DMS114 treated with DMSO at 0.1 percent for 48 hours (cell line): ENCODE results near the gene RAD50.
"Not testable (repeated sequence)": the region's sequence is repeated elsewhere in the genome, so short reads cannot be mapped to it uniquely, and the experiment has no call there.

Source experiments
- DNase-seq: peaks from one replicate; lab custom pipeline; 2025; ENCODE audit not compliant: unreplicated experiment; lab: John Stamatoyannopoulos, UW

Gene RAD50

DNA sequence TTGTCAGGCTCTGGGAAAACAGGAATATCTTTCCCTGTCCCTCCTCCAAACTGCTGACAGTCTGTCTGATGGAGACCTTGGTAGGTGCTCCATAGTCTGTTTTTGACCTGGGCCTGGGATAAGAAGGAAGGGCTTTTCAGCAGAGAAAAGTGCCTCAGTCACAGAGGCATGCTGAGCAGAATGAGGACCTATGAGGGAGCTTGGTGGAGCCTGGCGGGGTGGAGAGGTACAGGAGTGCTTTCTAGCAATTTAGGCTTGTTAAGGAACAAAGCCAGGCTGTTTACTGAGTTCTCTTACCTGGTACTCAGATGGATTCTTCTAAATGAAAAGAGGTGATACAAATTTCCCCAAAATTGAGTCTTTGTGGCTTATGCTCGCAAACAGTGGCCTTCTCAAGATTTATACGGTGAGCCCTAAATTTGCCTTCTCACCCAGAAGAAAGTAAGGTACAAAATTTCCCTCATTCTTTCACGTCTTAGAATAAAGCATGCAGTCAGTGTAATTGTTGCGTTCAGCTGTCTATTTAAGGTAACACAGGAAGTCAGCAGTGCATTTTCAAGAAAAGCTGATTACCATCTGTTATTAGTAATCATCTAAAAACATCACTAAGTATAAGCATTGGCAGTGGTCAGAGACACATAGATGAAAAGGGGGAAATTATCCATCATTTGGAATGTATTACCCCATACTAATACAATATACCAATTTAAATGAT, 72.6 kb downstream of the RAD50 start:
- no peak for DNase-seq

DNA sequence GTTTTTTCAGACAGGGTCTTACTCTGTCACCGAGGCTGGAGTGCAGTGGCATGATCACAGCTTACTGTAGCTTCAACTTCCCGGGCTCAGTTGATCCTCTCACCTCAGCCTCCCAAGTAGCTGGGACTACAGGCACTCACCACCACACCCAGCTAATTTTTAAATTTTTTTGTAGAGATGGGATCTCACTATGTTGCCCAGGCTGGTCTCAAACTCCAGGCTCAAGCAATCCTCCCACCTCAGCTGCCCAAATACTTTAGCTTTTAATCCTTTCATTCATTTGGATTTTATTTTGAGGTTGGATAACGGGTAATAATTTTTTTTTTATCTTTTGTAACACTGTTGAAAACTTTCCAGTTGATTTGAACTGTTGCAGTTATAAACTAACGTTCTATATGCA, 76.8 kb downstream of the RAD50 start:
- not testable (repeated sequence) for DNase-seq

DNA sequence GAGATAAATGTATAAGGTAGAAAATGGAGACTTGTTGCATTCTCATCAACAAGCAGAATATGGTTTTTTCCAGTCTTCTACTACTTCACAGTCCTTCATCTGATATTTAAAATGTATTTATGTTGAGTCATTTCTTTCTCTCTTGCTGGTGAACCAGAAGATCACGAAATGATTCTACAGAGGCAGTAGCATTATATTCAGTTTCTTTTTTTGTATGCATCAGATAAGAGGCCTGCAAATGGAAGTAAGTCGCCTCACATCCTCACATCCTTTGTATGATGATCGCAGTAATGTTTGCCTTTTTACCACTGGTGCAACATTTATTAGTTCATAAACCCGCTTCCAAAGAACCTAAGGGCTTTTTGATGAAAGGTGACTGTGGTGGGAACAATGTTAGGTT, 79.1 kb downstream of the RAD50 start:
- no peak for DNase-seq

DNA sequence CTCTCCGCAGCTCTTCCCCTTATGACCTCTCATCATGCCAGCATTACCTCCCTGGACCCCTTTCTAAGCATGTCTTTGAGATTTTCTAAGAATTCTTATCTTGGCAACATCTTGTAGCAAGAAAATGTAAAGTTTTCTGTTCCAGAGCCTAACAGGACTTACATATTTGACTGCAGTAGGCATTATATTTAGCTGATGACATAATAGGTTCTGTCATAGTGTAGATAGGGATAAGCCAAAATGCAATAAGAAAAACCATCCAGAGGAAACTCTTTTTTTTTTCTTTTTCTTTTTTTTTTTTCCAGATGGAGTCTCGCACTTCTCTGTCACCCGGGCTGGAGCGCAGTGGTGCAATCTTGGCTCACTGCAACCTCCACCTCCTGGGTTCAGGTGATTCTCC, 80.5 kb downstream of the RAD50 start:
- DNase-seq: no peak

DNA sequence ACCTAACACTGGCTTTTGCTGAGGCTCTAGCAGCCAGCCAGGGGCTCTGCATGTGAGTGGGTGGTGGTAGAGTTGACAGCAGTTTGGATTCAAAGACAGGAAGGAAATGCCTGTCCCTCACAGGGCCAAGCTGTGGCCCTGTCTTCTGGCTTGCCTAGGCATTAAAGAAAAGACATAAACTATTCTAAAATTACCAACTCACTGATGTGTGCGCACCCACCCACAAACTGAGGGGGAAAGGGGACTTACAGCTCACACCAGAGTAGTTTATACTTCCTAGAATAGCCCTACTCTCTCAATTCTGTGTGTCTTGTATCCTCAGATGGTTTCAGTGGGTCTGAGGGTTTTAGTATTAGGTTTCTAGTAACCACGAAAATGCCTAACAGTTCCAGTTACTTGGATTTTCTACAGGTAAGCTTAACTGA, 82.9 kb downstream of the RAD50 start:
- no peak for DNase-seq

DNA sequence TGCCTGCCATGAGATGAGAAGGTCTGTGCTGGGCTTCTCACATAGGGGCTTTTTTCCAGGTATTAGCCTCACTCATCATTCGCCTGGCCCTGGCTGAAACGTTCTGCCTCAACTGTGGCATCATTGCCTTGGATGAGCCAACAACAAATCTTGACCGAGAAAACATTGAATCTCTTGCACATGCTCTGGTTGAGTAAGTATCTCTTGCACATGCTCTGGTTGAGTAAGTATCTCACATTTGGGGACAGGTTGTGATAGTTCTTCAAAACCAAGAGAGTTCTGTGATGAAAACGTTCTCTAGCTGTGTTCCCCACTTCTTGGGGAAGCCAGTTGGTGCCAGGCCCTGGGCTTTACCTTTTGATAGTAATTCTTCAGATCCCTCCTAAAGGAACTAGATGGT, 83.8 kb downstream of the RAD50 start:
- DNase-seq: no peak

DNA sequence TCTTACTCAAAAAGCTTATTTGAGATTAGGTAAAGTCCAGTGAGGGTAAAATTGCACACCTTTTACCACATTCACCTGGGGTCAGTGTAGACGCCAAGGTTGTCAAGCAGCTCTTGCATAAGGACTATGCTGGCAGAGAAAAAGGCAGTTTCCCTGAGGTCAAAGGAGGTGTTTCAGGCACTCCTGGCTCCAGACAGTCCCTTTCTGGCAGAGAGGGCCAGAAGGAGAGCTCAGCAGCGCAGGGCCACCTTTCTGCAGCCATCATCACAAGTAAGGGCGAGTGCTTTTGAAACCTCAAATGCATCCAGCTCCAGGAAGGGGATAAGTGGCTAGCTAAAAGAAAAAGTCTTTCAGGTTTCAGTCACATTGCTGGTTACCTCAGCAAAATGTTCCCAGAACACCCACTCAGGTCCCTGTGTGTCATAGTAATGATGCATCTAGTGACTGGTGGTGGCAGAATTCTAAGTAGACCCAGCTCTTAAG, 84.5 kb downstream of the RAD50 start:
- DNase-seq: no peak

DNA sequence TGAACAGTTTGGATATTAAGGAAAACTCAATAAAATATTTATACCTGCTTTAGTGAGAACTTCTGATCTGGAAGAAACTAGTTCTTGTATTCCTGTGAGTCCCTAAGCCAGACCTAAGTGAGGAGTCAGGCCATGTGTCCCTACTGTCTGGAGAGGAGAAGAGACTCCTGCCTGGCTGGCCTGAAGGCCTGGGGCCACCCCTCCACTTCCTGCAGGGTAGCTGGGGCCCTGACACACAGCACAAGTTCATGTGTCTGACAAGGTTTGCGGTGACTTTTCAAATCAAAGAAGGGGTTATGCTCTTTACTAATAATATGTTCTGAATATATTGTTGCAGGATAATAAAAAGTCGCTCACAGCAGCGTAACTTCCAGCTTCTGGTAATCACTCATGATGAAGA, 85.1 kb downstream of the RAD50 start:
- no peak for DNase-seq

DNA sequence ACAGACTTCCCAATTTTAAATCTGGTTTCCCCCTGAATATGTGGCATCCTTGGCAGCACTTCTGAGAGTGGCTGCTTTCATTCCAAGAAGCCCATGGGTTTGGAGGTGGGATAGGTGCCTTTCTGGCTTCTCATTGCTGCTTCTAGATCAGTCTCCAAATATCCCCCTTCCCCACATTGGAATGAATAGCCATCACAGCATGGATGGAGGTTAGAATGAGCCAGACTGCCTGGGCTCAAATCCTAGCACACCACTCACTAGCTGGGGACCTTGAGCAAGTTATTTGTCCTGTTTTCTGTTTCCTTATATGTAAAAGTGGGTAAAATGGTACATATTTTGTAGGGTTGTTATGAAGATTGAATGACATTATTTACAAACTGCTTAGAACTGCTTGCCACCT, 87.4 kb downstream of the RAD50 start:
- no peak for DNase-seq

DNA sequence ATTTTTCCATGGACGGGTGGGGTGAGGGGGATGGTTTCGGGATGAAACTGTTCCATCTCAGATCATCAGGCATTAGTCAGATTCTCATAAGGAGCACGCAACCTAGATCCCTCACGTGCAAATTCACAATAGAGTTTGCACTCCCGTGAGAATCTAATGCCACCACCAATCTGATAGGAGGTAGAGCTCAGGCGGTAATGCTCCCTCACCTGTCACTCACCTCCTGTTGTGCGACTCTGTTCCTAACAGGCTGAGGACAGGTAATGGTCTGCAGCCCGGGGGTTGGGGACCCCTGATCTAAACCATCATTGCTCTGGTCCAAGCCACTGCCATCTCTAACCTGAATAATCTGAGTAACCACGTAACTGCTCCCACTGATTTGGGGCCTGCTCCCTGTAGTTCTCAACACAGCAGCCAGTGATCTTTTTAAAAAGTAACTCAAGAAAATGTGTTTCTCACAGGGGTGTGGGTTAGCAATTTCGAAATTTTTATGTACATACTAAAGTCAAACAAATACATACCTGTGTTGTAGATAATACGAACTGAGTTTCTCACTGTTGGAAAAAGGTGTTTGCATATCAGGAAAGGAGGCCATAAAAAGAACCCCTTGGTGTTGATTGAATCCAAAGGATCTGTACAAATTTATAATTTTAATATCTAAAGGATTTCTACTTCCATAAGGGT, 89.9 kb downstream of the RAD50 start:
- DNase-seq: no peak

DNA sequence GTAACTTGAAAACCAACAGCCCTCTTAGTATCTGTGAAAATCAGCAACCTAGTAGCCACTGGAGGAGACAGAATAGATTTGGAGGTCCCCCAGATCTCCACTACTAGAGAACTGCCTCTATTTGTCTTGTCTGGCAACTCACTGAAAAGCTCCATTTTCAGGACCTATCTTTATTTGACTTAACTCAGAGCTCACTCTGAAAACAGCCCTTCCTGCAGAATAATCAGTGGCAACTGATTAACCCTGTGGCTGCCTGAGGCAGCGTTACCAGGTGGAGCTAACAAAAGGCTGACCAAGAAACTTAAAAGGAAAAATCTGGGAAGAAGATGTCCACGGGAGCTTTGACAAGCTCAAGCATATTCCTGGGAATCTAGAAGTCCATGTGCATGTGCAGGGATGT, 90.7 kb downstream of the RAD50 start:
- no peak for DNase-seq

DNA sequence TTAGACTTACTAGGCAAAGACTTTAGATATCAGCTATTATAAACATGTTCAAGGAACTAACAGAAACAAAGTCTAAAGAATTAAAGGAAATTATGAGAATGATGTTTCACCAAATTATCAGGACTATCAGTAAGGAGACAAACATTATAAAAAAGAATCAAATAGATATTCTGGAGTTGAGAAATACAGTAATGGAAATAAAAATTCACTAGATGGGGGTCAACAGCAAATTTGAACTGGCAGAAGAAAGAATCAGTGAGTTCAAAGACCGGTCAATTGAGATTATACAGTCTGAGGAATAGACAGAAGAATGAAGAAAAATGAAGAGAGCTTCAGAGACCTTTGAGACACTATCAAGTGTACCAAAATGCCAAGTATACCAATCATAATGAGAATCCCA, 91.6 kb downstream of the RAD50 start:
- no peak for DNase-seq

DNA sequence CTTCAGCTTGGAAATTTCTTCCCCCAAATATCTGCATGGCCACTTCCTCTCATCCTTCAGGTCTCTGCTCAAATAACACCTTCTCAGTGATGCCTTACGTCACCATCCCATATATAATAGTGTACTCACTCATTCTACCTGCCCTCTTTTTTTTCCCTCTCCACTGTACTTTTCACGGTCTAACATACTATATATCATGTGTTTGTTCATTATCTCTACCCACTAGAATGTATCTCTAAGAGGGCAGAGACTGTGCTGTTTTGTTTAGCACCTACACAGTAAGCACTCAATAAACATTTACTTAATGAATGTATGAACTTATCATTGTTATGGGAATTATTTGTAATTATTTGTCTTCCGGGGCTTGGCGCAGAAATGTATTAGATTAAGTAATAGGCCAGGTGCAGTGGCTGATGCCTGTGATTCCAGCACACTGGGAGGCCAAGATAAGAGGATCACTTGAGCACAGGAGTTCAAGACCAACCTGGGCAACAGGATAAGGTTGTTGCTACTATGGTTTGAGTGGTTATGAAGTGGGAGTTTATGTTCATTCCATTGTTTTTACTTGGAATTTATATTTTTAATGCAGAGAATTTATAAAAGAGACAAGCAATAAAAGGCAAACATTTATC, 95.2 kb downstream of the RAD50 start:
- no peak for DNase-seq

DNA sequence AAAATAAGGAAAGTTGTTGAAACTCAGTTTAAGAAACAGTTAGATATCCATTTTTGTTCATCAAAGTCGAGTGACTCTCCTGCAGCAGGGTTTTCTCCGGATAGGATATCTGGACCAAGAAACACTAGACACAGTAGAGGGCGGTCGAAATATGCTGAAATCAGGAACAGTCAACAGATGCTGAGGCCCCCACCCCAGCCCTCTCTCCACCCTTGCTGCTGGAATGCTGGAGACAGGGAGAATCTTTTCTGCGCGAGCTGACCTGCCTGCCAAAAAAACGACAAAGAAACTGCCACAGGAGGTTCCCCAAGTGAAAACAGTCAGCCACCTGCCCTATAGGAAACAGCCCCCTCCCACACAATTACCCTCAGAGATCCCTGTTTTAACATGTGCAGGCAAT, 96.9 kb downstream of the RAD50 start:
- DNase-seq: no peak

DNA sequence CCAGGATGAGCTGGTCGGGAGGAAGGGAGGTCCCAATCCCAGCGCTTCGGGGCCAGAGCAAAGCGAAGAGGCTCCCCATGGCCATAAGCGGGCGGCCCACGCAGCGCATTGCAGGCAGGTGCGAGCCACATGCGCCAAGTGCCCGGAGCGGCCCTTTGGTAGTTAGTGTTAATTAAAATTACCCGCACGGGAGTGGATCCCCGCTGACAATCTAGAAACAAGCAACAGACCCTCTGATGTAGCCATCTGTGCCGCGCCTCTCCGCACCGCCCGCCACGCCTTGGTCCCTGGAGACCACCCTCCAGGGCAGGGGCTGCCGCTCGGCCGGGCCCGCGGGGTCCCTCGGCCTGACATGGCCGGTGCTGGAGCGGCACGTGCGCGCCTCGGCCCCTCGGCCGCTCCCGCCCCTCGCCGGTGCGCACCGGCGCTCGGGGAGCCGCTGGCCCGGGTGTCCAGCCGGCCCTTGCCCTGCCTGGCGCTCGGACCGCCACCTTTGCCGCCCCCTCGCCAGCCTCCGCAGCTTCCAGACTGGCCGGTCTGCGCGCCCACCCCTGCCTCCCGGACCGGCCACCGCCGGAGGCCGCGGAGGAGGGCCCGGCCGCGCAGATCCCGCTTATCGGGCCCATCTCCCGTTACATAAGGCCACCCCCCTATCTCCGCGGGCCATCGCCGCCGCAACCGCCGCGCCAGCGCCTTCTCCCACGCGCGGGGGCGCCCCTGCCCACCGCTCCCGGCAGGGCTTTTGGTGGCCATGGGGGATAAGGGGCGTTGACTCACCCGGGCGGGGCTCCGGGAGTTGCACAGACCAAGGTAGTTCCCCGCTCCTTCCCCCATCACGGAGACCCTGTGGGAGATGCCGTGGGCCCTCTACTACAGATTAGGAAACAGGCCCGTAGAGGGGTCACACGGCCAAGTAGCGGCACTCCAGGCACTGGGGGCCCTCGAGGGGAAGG, 99.3 kb downstream of the RAD50 start:
- no peak for DNase-seq

DNA sequence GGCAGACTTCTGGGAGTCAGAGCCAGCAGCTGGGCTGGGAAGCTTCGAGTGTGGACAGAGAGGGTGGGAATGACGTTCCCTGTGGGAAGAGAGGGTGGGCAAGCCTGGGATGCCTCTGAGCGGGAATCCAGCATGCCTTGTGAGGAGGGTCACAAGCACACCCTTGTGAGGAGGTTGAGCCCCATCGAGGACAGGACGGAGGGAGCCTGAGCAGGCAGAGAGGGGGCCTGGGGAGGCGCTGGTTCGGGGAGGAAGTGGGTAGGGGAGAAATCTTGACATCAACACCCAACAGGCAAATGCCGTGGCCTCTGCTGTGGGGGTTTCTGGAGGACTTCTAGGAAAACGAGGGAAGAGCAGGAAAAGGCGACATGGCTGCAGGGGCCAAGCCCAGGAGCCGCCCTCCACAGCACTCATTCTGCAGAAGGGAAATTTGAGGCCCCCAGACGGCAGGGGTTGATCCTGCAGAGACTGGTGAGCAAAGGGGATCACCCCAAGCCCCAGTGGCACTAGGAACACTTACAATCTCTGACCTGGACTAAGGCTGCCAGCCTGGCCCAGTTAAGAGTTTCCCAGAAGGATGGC, 100.1 kb downstream of the RAD50 start:
- no peak for DNase-seq

DNA sequence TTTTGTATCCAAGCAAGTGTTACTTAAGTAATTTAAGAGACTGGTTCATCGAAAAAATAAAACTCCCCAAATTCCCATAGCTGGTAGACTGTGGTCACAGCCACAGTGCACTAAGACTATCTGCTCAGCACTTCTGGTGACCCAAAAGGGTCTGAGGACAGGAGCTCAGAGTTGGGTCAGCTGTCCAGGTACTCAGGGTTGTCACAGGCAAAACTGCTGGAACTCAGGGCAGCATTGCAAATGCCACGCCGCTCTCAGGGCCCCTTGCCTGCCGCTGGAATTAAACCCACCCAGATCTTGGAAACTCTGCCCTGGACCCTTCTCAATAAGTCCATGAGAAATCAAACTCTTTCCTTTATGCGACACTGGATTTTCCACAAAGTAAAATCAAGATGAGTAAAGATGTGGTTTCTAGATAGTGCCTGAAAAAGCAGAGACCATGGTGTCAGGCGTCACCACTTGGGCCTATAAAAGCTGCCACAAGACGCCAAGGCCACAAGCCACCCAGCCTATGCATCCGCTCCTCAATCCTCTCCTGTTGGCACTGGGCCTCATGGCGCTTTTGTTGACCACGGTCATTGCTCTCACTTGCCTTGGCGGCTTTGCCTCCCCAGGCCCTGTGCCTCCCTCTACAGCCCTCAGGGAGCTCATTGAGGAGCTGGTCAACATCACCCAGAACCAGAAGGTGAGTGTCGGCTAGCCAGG, 101.1 kb downstream of the RAD50 start, which contains the start of gene IL13:
IL13 (plus strand) TSS at position 498 of the 705 bp plus-strand sequence; CDS start at position 512, 14 bp downstream.
- no peak for DNase-seq

DNA sequence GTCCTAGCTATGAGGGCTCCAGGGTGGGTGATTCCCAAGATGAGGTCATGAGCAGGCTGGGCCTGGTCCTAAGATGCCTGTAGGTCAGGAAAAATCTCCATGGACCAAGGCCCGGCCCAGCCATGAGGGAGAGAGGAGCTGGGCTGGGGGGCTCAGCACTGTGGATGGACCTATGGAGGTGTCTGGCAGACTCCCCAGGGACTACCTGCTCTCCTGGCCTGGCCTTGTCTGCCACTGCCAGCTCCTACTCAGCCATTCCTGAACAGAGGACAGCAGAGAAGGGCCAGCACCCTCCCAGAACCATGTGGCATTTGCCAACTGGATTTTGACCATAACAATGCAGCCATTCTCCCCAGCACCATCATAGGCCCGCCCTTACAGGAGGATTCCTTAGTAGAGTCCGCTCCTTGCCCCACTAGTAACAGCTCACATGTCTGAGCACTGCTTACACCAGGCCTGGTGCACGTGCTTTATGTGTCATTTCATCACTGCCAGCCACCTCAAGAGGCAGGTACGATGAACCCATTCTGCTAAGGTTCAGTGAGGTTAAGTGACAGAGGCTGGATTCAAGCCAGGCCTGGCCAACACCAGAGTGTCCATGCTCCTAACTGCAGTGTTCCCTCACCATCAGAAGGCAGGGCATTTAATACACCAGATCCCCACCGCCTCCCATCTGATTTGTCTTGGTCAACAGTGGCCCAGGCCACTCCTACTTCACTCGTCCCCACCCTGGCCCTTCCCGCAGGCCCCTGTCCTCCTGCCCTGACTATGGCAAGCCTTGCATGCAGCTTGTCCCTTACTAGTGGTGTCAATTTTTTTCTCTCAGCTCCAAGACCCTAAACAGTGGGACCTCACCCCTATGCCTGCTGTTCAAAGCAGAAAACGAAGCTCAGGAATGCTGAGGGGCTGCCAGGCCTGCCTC, 101.9 kb downstream of the RAD50 start:
- no peak for DNase-seq
